HepG2 (cell line): Measurements from ENCODE around the gene AEBP1. TPM values are rescaled to one million over a fixed set of nuclear protein-coding genes. Genes with fewer than 3 reads are reported as not detected.

ENCODE experiments used
- HIVEP1 ChIP-seq: sonication (generic); formaldehyde crosslinking; IDR thresholded peaks from 2 replicates; pipeline ENCODE4 v1.4.0; 2020; ENCODE audit warnings: mild to moderate bottlenecking, missing genetic modification reagents
- HNRNPK ChIP-seq: fragments of 200-400 bp; formaldehyde crosslinking; IDR thresholded peaks from 2 replicates; pipeline ENCODE4 v1.6.1; 2018; ENCODE audit warnings: low read length, low read depth, moderate library complexity, mild to moderate bottlenecking; ENCODE audit not compliant: poor library complexity, severe bottlenecking
- MBD4 ChIP-seq: IDR thresholded peaks from 2 replicates; pipeline ENCODE4 v1.6.1; 2012; ENCODE audit warnings: low read length, inconsistent platforms, borderline replicate concordance
- NFE2L2 ChIP-seq: fragments of 150-350 bp; IDR thresholded peaks from 2 replicates; pipeline ENCODE4 v1.6.1; 2014; ENCODE audit warnings: low read length
- NFYB ChIP-seq: sonication (generic); formaldehyde crosslinking; IDR thresholded peaks from 2 replicates; pipeline ENCODE4 v1.4.0; 2020; ENCODE audit warnings: missing genetic modification reagents
- NFYC ChIP-seq: IDR thresholded peaks from 2 replicates; pipeline ENCODE4 v1.6.1; 2016; ENCODE audit warnings: missing genetic modification reagents, missing compliant biosample characterization
- RFXANK ChIP-seq: IDR thresholded peaks from 2 replicates; pipeline ENCODE4 v1.6.1; 2016
- TBL1XR1 ChIP-seq: fragments of 150-350 bp; IDR thresholded peaks from 2 replicates; pipeline ENCODE4 v1.6.1; 2014; ENCODE audit warnings: borderline replicate concordance, low read length; ENCODE audit not compliant: partially characterized antibody
- ZBTB38 ChIP-seq: sonication (generic); formaldehyde crosslinking; IDR thresholded peaks from 2 replicates; pipeline ENCODE4 v1.5.1; 2020; ENCODE audit warnings: mild to moderate bottlenecking, missing genetic modification reagents
- ZBTB7B ChIP-seq: sonication (generic); formaldehyde crosslinking; IDR thresholded peaks from 2 replicates; pipeline ENCODE4 v1.4.0; 2020; ENCODE audit warnings: missing genetic modification reagents
- ZMAT3 ChIP-seq: sonication (generic); formaldehyde crosslinking; conservative IDR thresholded peaks from 2 replicates; pipeline ENCODE4 v1.7.0; 2021; ENCODE audit warnings: missing genetic modification reagents
- ZNF256 ChIP-seq: sonication (generic); formaldehyde crosslinking; conservative IDR thresholded peaks from 2 replicates; pipeline ENCODE4 v1.4.0; 2020; ENCODE audit warnings: missing genetic modification reagents
- ZNF570 ChIP-seq: sonication (generic); formaldehyde crosslinking; IDR thresholded peaks from 2 replicates; pipeline ENCODE4 v1.4.0; 2020; ENCODE audit warnings: mild to moderate bottlenecking, missing genetic modification reagents, borderline replicate concordance
- ZNF770 ChIP-seq: sonication (generic); formaldehyde crosslinking; IDR thresholded peaks from 2 replicates; pipeline ENCODE4 v1.5.0; 2020; ENCODE audit warnings: mild to moderate bottlenecking, missing genetic modification reagents
- ZNF782 ChIP-seq: sonication (generic); formaldehyde crosslinking; IDR thresholded peaks from 2 replicates; pipeline ENCODE4 v1.4.0; 2020; ENCODE audit warnings: missing genetic modification reagents, mild to moderate bottlenecking, borderline replicate concordance
- polyA plus RNA-seq, 8 experiments: library from polyadenylated mRNA; depleted of rRNA in 3 of 8; stranded (reverse) in 7 of 8; unstranded in 1 of 8; fragments of >200 nt; fragmentation: Illumina TruSeq in 4 of 8; extraction: Trizol in 4 of 8; gene quantifications; 2 replicates each; pipeline versions ENCODE4 v1.2.1 to v1.2.3, GENCODE V29; 2011 to 2016; ENCODE audit warnings: low read depth in 4 of 8, missing spikeins in 1 of 8, mixed read lengths in 1 of 8; ENCODE audit not compliant: insufficient read depth in 1 of 8
- total RNA-seq, 5 experiments: library from RNA; depleted of rRNA; stranded (reverse); fragments of >200 nt; fragmentation: Illumina TruSeq; extraction: Trizol; gene quantifications; 2 replicates each; pipeline ENCODE4 v1.2.3, GENCODE V29; 2016; ENCODE audit warnings: low read depth in 1 of 5
- TF ChIP-seq, protein P1 (sequence below): sonication (generic); formaldehyde crosslinking; IDR thresholded peaks from 2 replicates; pipeline ENCODE4 v1.4.0; 2020; ENCODE audit warnings: missing genetic modification reagents
- TF ChIP-seq, protein P2 (sequence below): sonication (generic); formaldehyde crosslinking; IDR thresholded peaks from 2 replicates; pipeline ENCODE4 v1.5.1; 2020; ENCODE audit warnings: mild to moderate bottlenecking, missing genetic modification reagents, moderate library complexity
- TF ChIP-seq, protein P3 (sequence below): sonication (generic); formaldehyde crosslinking; IDR thresholded peaks from 2 replicates; pipeline ENCODE4 v1.4.0; 2020; ENCODE audit warnings: missing genetic modification reagents, mild to moderate bottlenecking, borderline replicate concordance

Gene AEBP1
- total and polyA plus RNA-seq, 2 of the 13 experiments (the other 11 are each of a cell fraction or from before 2014, with no cell fraction given): 0.22 to 0.55 TPM

- TF ChIP-seq ZNF770 (CRISPR knock-in tag): peak; percentile 66
- no peak for TF ChIP-seq HIVEP1 (CRISPR knock-in tag)
- TF ChIP-seq HNRNPK: peak; percentile 82
- TF ChIP-seq NFYC (CRISPR knock-in tag): peak; percentile 89
- 0 out of 2 replicates have a peak, but pooled peaks have one; percentile 42 for TF ChIP-seq ZBTB7B
- TF ChIP-seq ZNF256 (CRISPR knock-in tag): no peak; the same call in 1 of the 2 replicates
- peak; percentile 85 for TF ChIP-seq ZMAT3 (CRISPR knock-in tag)
- peak; percentile 94 for TF ChIP-seq RFXANK
- TF ChIP-seq ZBTB38: no peak
- TF ChIP-seq, protein P1, sequence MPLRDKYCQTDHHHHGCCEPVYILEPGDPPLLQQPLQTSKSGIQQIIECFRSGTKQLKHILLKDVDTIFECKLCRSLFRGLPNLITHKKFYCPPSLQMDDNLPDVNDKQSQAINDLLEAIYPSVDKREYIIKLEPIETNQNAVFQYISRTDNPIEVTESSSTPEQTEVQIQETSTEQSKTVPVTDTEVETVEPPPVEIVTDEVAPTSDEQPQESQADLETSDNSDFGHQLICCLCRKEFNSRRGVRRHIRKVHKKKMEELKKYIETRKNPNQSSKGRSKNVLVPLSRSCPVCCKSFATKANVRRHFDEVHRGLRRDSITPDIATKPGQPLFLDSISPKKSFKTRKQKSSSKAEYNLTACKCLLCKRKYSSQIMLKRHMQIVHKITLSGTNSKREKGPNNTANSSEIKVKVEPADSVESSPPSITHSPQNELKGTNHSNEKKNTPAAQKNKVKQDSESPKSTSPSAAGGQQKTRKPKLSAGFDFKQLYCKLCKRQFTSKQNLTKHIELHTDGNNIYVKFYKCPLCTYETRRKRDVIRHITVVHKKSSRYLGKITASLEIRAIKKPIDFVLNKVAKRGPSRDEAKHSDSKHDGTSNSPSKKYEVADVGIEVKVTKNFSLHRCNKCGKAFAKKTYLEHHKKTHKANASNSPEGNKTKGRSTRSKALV (CRISPR knock-in tag): no peak
- TF ChIP-seq ZNF570: no peak
- peak; percentile 87 for TF ChIP-seq NFYB (CRISPR knock-in tag)
- TF ChIP-seq, protein P2, sequence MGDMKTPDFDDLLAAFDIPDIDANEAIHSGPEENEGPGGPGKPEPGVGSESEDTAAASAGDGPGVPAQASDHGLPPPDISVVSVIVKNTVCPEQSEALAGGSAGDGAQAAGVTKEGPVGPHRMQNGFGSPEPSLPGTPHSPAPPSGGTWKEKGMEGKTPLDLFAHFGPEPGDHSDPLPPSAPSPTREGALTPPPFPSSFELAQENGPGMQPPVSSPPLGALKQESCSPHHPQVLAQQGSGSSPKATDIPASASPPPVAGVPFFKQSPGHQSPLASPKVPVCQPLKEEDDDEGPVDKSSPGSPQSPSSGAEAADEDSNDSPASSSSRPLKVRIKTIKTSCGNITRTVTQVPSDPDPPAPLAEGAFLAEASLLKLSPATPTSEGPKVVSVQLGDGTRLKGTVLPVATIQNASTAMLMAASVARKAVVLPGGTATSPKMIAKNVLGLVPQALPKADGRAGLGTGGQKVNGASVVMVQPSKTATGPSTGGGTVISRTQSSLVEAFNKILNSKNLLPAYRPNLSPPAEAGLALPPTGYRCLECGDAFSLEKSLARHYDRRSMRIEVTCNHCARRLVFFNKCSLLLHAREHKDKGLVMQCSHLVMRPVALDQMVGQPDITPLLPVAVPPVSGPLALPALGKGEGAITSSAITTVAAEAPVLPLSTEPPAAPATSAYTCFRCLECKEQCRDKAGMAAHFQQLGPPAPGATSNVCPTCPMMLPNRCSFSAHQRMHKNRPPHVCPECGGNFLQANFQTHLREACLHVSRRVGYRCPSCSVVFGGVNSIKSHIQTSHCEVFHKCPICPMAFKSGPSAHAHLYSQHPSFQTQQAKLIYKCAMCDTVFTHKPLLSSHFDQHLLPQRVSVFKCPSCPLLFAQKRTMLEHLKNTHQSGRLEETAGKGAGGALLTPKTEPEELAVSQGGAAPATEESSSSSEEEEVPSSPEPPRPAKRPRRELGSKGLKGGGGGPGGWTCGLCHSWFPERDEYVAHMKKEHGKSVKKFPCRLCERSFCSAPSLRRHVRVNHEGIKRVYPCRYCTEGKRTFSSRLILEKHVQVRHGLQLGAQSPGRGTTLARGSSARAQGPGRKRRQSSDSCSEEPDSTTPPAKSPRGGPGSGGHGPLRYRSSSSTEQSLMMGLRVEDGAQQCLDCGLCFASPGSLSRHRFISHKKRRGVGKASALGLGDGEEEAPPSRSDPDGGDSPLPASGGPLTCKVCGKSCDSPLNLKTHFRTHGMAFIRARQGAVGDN (CRISPR knock-in tag): peak; percentile 95
- no peak for TF ChIP-seq TBL1XR1
- TF ChIP-seq, protein P3, sequence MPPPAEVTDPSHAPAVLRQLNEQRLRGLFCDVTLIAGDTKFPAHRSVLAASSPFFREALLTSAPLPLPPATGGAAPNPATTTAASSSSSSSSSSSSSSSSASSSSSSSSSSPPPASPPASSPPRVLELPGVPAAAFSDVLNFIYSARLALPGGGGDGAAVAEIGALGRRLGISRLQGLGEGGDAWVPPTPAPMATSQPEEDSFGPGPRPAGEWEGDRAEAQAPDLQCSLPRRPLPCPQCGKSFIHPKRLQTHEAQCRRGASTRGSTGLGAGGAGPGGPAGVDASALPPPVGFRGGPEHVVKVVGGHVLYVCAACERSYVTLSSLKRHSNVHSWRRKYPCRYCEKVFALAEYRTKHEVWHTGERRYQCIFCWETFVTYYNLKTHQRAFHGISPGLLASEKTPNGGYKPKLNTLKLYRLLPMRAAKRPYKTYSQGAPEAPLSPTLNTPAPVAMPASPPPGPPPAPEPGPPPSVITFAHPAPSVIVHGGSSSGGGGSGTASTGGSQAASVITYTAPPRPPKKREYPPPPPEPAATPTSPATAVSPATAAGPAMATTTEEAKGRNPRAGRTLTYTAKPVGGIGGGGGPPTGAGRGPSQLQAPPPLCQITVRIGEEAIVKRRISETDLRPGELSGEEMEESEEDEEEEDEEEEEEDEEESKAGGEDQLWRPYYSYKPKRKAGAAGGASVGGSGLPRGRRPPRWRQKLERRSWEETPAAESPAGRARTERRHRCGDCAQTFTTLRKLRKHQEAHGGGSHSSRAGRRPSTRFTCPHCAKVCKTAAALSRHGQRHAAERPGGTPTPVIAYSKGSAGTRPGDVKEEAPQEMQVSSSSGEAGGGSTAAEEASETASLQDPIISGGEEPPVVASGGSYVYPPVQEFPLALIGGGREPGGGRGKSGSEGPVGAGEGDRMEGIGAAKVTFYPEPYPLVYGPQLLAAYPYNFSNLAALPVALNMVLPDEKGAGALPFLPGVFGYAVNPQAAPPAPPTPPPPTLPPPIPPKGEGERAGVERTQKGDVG (CRISPR knock-in tag): no peak
- no peak for TF ChIP-seq MBD4
- no peak for TF ChIP-seq NFE2L2
- peak; percentile 72; the same call in 1 of the 2 replicates for TF ChIP-seq ZNF782 (CRISPR knock-in tag)
Observed at GRCh38 chr7:44123190-44124003, 19.3 kb downstream of the AEBP1 start, which contains the start of gene POLD2 (continued).
